Suprapubic skin (tissue), 4 donors: ENCODE measurements around the gene VPS45.

Experiments
- POLR2A ChIP-seq, 2 donors: fragments of 450-650 bp; IDR thresholded peaks; one replicate each; pipeline ENCODE4 v1.6.1; 2017; ENCODE audit warnings: antibody characterized with exemption in 2 of 2, mild to moderate bottlenecking in 2 of 2, moderate library complexity in 2 of 2
- POLR2AphosphoS5 ChIP-seq, 3 donors: sonication (generic); formaldehyde crosslinking; IDR thresholded peaks; one replicate each; pipeline ENCODE4 v1.6.1; 2017; ENCODE audit warnings: antibody characterized with exemption in 3 of 3

DNA sequence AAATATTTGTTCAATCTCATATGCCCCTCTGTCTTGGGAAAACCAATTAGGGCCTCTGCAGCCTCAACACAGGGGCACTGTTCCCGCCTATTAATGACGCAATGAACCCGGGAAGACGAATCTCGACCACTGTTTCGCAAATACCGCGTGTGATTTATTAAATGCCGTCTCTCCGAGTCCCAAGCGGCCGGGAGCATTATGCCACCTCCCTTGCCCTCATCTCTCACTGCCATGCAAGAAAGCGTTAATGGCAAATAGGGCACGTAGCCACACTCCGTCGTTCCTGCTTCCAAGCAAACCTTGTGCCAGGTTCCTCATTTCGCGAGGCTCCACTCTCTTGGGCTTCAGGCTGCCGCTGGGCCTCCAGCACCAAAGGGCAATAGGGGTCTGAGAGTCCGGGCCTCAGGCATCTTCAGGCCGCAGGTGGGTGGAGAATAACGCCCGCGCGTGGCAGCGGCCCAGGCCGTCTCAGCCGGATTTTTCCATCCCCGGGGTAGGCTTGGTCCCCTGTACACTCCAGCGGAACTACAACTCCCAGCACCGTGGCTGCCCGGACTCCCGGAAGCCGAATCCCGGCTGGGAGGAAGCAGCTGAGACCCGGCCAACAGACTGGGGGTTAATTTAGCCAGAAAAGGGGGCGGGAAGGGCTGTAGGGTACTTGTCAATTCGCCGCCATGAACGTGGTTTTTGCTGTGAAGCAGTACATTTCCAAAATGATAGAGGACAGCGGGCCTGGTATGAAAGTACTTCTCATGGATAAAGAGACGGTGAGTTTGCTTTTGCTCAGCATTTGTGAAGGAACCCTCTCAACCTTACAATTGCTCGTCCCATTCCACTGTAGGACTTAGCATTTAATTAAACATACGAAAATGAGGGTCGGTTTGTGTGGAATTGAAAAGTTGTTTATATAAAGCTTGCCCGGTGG is at the start of gene VPS45:
- TF ChIP-seq POLR2AphosphoS5 (IDR thresholded peaks at IDR 0.05) (peak in 2 of 3 donors; percentile 58 to 59), POLR2A (IDR thresholded peaks at IDR 0.05) (peak in 1 of 2 donors; percentile 40)
